Mesenteric fat pad (tissue), 1 donor: ENCODE results near the gene ANO6. TPM values are rescaled to one million over a fixed set of nuclear protein-coding genes. Genes with fewer than 3 reads are reported as not detected.

Experiments
- total RNA-seq: library from RNA; stranded (reverse); fragmentation: NEBNext Ultra II Directional; extraction: Animal tissue kit (Norgen Biotek cat#: 25700); gene quantifications from one replicate; pipeline ENCODE4 v1.2.1, GENCODE V29; 2021
- donor health status: DM: yes; HTN: yes; CAD: no.

ANO6 gene
- total RNA-seq, 1 donor from 2014 or later, result 152 TPM

Other genes with a start within 250 kb of the ANO6 start
- gene DBX2, start 165.0 kb upstream of the ANO6 start, total RNA-seq, result 0.32 TPM